Astrocyte of the hippocampus (primary cell): ENCODE measurements around the gene LIAS.

Experiments
- DNase-seq: peaks from one replicate; pipeline ENCODE4 v3.0.0; 2011; ENCODE audit warnings: low read depth, low spot score

Gene LIAS

DNA sequence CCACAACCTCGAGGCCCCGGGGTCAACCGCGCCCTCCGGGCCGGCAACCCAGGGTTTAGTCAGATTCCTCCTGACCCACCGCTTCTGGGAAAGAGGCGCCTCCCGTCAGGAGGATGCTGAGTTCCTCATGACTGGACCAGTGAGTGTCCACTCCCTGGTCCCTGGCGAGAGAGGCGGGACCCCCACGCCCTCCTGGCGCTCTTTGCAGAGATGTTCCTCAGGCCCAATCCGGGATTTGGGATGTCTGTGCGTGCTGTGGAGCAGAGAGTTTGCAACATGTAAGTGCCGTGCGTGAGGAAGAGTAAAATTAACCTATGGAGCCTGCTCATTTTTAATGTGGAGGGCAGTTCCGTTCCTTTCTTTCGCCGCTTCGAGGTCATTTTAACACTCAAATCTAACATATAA, 69.2 kb downstream of the LIAS start:
- no peak for DNase-seq
